HG02678 (cell line): Measurements from ENCODE around the gene NEURL1B.
"Not testable (repeated sequence)": the region's sequence is repeated elsewhere in the genome, so short reads cannot be mapped to it uniquely, and the experiment has no call there.

Experiments
- ATAC-seq: cut with Tn5 transposase; IDR thresholded peaks from one replicate; pipeline ENCODE4 v1.9.1; 2021; ENCODE audit warnings: mild to moderate bottlenecking, moderate library complexity; ENCODE audit not compliant: unreplicated experiment

The NEURL1B gene

DNA sequence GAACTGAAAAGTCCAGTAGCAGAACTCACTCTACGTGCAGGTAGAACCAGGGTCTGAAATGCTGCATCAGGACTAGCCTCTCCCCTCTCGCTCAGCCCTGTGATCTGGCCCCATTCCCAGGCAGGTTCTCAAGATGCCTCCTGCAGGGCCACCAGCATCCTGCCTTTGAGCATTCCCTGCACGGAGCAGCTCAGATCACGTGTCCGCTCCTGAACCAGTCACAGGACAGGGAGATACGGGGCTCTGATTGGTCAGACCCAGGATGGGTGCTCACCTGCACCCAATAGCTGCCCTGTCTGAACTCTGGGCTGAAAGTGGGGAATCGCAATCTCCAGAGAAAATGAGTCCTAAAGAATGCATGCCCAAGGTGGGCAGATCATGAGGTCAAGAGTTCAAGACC, 50.8 kb downstream of the NEURL1B start:
- no peak for ATAC-seq

DNA sequence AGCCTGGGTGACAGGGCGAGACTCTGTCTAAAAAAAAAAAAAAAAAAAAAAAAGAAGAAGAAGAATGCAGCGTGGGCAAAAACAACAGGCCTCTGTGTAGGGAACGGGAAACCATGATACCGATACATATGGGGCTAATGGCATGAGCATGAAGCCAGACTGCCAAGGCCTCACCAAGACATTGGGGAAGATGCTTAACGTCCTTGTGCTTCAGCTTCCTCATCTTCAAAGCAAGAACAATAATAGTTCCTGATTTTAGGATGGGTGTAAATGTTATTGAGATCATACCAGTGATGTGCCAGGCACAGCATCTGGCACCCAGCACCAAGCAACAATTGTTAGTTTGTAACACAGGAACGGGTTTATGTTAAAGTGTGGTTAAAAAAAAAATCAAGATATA, 51.4 kb downstream of the NEURL1B start:
- no peak for ATAC-seq

DNA sequence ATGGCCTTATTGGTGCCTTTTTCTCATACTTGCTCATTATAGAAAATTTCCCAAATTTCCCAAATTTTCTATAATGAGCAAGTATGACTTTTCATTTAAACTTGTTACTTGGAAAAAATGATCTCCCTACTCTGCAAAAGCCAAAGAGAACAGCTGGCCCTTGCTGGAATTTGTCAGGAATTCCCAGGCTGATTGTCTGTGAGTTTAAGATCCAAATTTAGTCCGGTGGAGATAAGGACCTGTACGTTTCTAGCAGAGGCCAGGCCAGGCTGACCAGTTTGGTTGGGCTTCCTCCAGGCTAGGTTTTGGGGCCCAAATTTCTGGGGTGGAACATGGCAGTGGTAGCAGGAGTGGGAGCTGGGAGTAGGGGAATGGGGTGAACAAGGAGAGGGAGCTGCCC, 51.9 kb downstream of the NEURL1B start:
- ATAC-seq = no peak

DNA sequence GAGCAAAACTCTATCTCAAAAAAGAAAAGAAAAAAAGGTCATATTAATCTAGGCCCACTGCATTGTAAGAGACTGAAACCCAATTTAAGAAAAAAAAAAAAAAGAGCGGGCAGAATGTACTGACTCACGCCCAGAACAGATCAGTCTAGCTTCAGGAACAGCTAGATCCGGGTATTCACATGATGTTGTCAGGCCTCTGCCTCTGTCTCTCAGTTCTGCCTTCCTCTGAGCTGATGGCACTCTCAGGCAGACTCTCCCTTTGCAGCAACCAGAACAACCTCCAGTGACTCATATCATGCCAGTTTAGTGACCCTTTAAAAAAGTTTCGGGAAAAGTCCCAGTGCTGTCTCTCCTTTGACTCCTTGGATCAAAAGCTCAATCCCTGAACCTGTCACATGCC, 53.0 kb downstream of the NEURL1B start:
- no peak for ATAC-seq

DNA sequence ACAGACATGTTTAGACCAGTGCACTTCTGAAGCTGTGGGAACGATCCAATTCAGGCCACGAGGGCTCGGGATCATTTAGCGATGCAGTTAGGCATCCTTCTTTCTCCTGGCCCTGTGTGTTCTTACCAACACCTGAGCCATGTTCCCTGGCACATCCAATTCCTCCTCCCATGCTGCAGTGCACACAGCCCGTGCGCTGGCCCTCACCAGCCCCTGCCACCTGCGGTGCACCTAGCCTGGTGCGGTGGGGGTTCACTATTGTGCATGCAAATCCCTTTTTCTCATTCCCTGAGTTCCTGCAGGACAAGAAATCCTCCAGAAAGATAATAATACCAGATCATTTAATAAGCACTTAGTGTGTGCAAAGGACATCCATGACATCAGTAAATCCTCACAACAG, 53.5 kb downstream of the NEURL1B start:
- no peak for ATAC-seq

DNA sequence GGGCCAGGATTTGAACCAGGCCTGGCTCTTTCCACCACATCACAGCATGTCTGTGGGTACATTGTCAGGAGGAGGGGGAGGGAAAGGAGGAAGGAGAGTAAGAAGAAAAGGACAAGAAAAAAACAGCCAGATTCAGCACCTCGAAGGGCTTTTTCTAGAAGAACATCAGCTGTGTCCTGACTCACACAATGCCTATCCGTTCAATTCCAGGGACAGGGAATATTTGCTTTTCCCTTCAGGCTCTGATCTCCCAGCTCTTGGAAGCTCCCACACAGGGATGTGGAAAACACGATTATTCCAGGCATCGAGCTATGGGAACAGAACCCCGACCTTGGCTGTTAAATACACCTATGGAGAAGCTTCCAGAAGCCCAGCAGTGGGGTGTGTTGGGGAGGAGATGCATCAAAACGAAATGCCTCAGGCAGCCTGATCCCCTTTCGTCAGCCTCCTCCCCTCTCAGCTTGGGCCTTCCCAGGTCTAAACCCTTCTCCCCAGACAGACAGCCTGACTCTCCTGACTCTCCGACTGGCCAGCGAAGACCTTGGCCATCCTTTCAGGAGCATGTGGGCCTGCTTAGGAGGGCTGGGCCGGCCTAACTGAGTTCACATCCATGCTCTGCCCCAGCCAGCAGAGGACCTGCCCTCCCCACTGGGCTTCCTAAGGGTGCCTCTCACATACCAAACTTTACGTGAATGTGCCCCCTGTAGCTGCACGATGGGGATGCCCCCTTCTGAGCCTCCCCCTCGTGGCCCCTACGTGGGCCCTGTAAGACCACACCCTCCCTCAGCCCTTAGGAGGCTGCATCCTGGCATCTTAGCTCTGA, 54.4 kb downstream of the NEURL1B start:
- ATAC-seq = no peak

DNA sequence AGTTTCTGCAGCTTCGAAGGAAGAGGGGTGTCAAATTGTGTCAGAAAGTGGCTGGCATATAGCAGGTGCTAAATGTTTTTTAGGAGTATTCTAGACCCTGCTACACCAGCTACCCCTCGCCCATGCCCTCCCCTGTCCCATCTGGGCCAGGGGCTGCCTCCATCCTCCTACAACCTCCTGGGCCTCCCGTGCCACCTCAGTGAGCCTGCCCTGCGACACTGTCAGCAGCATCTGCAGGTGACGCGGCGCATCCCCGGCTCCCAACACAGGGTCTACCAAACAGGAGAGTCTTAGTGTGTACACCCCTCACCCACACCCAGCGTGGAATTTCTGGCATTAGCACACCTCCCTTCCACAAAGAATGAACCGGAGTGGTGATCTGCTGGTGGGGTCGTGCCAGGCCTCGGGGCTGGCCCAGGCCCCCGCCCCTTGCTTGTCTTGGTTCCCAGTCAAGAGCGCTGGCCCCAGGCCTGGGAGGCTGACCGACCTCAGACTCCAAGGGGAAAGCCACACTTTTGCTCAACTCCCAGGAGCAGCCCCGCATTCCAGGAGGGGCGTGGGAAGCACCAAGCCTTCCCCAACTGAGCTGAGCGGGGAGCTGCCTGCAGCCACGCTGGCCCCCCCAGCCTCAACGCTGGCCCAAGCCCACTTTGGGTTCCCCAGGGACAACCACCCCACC, 55.2 kb downstream of the NEURL1B start:
- no peak for ATAC-seq

DNA sequence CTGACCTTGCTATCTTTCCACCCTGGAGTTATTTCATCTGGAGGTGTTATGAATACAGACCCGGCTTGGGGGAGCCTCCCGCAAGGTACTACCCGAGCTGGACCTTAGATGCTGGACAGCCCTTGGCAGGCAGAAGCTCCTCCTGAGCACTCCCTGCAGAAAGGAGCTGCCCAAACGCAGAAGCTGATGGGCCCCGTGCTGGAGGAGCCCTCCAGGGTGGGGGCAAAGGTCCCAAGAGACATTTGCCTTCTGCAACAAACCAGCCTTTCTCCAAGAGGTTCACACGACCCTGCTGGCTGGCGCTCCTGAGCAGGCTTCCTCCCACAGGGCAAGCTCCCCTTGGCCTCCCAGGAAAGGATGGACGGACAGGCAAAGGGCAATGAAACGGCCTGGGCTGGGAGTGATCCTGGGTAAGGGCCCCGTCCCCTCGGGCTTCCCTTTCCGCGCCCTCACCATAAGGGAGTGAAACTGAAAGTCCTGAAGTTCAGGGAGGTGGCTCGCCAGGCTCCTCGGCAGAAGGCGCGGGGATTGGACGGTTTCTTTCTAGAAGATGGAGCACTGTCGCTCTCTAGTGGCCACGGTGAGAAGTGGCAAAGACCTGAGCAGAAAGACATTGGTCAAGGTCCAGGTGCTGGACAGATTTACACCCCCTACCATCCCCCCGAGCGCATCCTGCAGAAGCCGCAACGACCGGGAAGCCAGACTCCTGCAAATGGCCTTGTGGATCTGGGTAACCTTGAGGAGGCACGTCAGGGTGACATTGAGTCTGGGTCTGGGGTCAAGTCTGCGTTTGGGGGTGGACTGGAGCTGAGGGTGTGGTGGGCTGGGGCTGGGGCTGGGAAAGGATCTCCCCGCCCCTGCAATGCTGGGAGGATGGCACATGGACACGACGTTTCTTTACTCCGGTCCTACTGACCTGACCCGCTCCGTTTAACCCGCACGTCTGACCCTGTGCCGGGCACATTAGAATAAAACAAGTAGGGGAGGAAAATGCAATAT, 56.4 kb downstream of the NEURL1B start:
- peak; percentile 86 for ATAC-seq

DNA sequence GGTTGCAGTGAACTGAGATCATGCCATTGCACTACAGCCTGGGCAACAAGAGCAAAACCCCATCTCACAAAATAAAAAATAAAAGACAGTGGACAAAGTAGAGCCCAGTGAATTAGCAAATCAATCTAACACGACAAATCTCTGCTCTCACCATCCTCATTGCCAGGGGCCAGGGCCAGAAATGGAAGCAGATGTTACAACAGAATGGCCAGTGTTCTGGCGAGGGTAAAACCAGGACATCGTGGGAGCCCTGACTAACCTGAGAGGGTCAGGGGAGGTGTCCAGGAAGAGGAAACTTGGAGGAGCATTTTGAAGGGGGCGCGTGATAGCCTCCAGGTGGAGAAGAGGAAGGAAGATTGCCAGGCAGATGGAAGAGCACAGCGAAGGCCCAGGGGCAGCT, 58.4 kb downstream of the NEURL1B start:
- no peak for ATAC-seq

DNA sequence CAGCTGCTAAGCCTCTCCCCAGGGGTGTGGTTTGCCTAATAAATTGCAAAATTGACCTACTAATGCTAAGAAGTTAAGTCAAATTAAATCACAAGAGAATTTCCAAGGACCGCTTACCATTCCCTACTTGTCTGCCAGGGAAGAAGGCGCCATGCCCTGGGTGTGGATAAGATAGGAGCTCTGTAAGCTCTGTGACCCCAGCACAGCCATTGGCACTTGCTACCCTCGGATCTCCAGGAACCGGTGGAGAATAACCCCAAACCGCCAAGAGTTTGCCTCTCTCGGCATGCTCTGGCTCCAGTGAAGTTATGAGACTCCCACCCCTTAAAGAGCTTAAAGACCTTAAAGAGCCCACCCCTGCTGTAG, 58.9 kb downstream of the NEURL1B start:
- ATAC-seq = no peak

DNA sequence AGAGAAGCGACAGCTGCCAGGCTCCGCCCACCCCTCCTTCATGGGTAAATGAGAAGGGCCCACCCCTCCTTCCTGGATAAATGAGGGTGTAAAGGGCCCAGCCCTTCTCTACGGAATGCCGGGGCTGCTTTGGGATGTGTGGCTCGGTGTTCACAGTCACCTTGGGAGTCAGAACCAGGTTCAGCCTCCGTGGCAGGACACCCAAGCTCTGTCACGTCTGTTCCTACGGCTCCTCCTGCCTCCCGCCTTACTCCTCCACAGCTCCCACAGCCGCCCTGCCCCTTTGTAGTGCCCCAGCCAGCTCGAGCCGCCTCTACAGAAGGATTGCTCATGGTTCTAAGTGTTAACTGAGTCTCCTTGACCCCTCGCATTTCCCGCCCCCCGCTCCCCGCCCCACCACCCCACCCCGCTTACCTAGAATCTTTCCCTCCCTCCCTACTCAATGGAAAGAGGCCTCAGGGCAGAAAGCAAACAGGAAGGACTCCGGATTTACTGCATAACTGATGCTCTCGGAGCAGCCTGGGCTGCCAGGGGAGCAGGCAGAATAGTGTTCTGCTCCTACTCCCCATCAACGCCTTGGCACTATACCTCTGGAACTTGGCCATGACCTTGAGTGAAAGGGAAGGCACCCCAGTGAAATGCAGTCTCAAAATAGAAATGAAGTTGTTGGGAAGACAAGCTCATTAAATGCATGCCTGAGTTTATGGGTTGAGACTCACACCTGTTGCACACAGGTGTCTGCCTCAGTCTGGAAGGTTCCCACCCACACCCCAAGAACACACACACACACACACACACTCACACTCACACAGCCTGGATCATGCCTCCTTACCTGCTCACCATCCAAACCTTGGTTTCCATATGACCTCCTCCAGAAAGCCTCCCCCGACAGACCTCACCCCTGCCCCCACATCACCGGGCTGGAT, 59.6 kb downstream of the NEURL1B start:
- ATAC-seq = no peak

DNA sequence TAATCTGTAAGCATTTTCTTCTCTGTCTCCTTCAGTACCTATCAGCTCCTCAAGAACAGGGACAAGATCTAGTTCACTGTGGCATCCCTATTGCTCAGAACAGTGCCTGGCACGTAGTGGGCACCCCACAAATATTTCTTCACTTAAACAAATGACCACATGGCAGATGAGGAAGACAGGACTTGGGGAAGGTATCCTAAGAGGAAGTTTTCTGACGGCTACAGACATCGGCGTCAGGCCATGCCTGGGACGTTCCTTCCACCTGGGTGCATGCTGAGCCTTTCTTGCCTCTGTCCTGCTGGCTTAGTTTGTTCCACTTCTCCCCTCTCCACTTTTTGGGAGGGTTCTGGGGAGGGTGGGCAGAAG, 60.2 kb downstream of the NEURL1B start:
- ATAC-seq = no peak

DNA sequence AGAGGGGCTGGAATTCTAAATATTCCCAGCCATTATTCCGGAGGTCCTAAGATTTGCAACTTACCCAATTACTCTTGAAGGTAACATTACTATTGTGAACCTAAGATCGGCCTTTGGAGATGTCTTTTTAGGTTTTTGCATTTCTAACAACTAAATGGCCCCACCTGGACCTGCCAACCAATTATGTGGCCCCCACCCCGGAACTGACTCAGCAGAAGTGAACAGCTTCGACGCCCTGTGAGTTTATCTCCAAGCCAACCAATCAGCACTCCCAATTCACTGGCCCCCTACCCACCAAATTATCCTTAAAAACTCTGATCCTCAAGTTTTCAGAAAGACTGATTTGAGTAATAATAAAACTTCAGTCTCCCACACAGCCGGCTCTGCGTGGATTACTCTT, 62.9 kb downstream of the NEURL1B start:
- no peak for ATAC-seq

DNA sequence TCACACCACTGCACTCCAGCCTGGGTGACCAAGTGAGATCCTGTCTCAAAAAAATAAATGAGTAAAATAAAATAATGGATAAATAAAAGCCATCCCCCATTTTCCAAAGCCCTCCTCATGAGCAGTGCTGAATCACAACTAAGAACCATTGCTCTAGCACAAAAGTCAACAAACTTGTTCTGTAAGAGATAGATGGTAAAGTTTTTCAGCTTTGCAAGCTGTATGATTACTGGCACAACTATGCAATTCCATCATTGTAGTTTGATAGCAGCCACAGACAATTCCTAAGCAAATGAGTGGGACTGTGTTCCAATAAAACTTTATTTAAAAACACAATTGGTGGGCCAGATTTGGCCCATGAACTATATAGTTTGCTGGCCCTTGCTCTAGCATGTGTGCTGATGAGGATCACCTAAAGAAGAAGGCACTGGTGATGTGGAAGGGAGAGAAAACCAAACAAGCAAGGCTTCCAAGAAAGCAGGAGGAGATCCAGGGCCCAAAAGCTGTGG, 64.6 kb downstream of the NEURL1B start:
- ATAC-seq = no peak

DNA sequence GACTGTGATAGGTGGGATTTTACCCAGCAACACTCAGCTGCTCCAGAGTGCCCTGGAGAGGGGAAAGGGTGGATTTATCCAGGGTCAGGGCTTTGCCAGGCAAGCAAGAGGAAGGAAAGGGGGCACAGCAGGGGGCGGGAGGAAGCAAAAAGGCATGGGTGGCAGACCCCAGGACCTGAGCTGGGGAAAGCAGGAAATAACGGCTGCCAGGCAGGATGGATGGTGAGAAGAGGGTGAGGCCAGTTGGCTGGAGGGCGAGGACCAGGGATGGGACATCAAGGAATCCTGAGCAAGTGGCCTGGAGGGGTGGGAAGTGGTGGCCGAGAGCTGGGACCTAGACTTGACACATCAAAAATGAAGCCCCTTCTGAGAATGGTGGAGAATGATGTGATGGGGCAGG, 65.7 kb downstream of the NEURL1B start:
- ATAC-seq = no peak

DNA sequence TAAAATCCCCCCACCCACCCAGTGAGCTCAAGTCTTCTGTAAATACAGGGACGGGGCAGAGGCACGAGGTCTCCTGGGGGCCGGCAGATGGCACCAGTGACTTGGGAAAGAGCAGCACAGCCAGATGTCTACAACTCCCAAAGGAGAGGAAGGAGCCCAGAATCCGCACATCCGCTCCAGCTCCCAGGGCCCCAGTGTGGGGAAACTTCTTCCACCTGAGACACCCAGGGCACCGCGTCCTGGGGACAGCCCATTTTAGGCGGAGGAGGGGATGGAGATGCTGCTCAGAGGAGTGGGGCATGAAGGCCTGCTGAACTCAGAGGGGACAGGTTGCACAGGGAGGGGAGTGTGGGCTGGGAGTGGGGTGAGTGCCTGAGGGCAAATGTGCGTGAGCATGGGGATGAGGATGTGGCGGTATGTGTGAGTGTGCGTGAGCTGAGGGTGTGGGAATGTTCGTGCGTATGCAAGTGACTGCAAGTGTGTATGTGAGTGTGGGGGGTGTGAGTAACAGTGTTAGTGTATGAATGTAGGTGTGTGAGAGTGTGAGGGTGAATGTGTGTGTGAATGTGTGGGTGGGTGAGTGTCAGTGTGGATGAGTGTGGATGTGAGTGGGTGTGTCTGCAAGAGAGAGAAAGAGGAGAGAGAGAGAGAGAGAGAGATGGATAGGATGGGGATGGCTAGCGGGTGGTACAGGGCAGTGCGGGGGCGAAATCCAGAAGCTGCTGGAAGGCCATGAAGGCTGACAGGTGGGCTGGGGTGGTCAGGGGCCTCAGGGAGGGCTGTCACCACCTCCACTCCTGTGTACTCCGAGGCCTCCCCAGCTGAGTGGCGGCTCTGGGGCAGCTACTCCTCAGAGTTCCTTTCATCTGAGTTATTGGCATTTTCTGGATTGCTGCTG, 66.5 kb downstream of the NEURL1B start:
- no peak for ATAC-seq

DNA sequence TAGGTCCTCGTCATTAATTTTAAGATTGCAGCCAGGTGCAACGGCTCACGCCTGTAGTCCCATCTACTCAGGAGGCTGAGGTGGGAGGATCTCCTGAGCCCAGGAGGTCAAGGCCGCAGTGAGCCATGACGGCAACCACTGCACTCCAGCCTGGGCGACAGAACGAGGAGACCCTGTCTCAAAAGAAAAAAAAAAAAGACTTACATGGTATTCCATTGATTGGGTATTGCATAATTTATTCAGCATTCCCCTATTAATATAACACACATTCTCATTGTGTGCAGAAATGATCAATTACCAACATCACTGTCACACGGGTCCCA, 67.1 kb downstream of the NEURL1B start:
- ATAC-seq = no peak

DNA sequence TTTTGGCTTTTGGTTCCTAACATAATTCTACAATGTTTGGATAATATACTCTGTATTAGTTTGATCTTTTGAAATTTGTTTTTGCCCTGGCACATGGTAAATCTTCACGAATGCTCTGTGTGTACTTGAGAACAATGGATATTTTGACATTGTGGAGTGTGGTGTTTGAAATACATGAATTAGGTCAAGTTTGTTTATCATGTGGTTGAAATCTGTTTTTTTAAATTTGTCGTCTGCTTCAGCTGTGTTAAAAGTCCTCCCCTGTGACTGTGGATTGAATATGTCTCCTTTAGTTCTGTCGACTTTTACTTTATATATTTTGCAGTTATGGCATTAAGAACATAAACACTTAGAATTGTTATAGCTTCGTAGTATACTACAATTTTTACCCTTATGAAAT, 69.6 kb downstream of the NEURL1B start:
- ATAC-seq = no peak

DNA sequence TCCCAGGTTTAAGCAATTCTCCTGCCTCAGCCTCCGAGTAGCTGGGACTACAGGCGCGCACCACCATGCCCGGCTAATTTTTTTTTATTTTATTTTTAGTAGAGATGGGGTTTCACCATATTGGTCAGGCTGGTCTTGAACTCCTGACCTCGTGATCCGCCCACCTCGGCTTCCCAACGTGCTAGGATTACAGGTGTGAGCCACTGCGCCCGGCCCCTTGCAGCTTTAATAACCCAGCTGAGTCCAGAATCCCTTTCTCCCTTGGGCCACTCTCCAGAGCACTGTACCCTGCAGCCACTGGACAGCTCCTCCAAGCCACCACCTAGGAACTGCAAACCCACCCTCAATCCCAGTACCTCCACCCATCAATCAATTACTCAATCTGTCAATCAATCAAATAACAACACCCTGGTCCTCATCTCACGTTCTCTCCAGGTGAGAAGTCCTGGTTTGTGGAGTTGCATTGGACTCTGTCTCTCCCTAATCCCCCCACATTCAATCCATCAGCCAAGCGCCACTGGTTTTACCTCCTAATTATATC, 70.3 kb downstream of the NEURL1B start:
- not testable (repeated sequence) for ATAC-seq
